Colonic mucosa (tissue), 4 donors: ENCODE results near the gene IRGQ. TPM values are rescaled to one million over a fixed set of nuclear protein-coding genes. Genes with fewer than 3 reads are reported as not detected.
"Not testable (repeated sequence)": the region's sequence is repeated elsewhere in the genome, so short reads cannot be mapped to it uniquely, and the experiment has no call there.

ENCODE experiments used
- DNase-seq: peaks from one replicate; pipeline ENCODE4 v3.0.0-alpha.2; 2020
- H3K27ac ChIP-seq: fragments of 200-600 bp; one replicate; pipeline ENCODE4 v1.8.0; 2021
- H3K27me3 ChIP-seq: fragments of 200-600 bp; one replicate; pipeline ENCODE4 v1.8.0; 2021
- H3K36me3 ChIP-seq: fragments of 200-600 bp; one replicate; pipeline ENCODE4 v1.8.0; 2021
- H3K4me1 ChIP-seq: fragments of 200-600 bp; one replicate; pipeline ENCODE4 v1.8.0; 2021; ENCODE audit warnings: mild to moderate bottlenecking
- H3K4me3 ChIP-seq: fragments of 200-600 bp; one replicate; pipeline ENCODE4 v1.8.0; 2021
- H3K9ac ChIP-seq, 2 donors: one replicate each; pipeline ENCODE4 v1.7.0; 2013; ENCODE audit warnings: control low read depth in 2 of 2, low read depth in 2 of 2, low read length in 2 of 2
- H3K9me3 ChIP-seq: fragments of 200-600 bp; one replicate; pipeline ENCODE4 v1.8.0; 2021
- intact Hi-C: fragments of 100-400 bp; cut with DNase I; formaldehyde crosslinking; loops from one replicate; pipeline ENCODE4 v1.14.1; 2022
- total RNA-seq, 2 donors: library from RNA; stranded (reverse); fragmentation: NEBNext Ultra II Directional in 1 of 2; extraction: Animal tissue kit (Norgen Biotek cat#: 25700) in 1 of 2; gene quantifications; one replicate each; pipeline ENCODE4 v1.2.1, GENCODE V29; 2021
- TF ChIP-seq, protein P1 (sequence below): fragments of 200-600 bp; IDR thresholded peaks from one replicate; pipeline ENCODE4 v1.8.0; 2022; ENCODE audit warnings: antibody characterized with exemption, mild to moderate bottlenecking
- donor health status: healthy.
- donor health status: DM: no; HTN: no; CAD: no.
- donor health status: DM: no; HTN: no; CAD: no.

IRGQ gene
- total RNA-seq, 2 donors from 2014 or later, result 19.9 to 24.6 TPM

DNA sequence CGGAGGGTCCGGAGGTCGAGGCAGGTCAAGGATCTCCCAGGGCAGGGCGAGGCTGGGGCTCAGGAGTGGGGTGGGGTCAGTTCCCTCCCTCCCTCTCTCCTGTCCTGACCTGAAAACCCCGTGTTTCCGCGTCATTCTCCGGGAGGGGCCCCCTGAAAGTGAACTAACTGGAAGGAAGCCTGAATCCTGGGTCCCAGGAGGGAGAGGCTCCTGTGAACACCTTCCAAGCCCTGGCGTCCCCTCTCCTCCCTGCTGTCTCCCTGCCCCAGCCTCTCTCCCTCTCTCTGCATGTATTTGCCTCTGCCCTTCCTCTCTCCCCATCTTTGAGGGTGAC lies 44.5 kb upstream of the IRGQ start:
- H3K36me3 ChIP-seq, result no peaks in the 10 kb centered on the region
- H3K4me1 ChIP-seq, result no peaks in the 10 kb centered on the region
- no peak overlapping the region for H3K27ac ChIP-seq
- no peak for DNase-seq
- no peaks in the 10 kb centered on the region for H3K27me3 ChIP-seq
- peak overlapping the region in 1 of 2 donors; percentile 28 for H3K9ac ChIP-seq
- TF ChIP-seq, protein P1, sequence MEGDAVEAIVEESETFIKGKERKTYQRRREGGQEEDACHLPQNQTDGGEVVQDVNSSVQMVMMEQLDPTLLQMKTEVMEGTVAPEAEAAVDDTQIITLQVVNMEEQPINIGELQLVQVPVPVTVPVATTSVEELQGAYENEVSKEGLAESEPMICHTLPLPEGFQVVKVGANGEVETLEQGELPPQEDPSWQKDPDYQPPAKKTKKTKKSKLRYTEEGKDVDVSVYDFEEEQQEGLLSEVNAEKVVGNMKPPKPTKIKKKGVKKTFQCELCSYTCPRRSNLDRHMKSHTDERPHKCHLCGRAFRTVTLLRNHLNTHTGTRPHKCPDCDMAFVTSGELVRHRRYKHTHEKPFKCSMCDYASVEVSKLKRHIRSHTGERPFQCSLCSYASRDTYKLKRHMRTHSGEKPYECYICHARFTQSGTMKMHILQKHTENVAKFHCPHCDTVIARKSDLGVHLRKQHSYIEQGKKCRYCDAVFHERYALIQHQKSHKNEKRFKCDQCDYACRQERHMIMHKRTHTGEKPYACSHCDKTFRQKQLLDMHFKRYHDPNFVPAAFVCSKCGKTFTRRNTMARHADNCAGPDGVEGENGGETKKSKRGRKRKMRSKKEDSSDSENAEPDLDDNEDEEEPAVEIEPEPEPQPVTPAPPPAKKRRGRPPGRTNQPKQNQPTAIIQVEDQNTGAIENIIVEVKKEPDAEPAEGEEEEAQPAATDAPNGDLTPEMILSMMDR, result no peak
- intact Hi-C loops, result no loop called here
- H3K9me3 ChIP-seq, result no peaks in the 10 kb centered on the region
- H3K4me3 ChIP-seq, result peak overlapping the region; percentile 32

DNA sequence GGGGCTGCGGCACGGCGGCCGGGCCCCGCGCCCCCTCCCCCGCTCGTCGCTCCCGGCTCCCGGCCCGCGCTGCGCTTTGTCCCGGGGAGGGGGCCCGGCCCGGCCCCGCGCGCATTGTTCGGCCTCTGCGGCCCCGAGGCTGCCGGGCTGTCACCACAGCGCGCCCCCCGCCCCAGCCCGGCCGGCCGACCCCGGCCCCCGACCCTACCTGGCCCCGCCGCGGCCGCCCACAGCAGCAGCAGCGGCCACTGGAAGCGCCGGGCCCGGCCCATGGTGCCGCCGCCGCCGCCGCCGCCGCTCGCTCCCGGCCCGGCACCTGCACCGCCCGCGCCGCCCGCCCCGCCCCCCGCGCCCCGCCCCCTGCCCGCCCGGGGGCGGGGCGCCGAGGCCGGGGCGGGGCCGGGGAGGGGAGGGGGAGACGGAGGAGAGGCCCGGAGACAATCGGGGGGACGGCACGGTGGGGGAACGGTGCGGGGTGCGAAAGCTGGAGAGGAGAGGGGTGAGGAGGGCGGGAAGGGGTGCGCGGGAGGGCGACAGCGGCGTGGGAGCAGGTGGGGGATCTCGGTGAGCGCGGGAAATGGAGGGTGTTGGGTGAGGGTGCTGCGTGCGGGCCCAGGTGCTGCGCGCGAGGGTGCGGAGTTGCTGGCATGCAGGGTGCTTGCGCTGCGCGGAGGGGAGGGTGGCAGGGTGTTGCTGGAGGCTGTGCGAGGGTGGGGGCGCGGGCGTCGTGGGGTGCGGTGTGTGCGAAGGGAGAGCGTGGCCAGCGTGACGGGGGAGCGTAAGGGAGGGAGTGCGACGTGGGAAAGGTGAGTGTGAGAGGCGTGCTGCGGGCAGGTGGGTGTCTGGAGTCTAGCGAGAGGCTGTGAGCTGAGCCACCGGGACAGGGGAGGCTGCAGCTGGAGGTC lies 43.8 kb upstream of the IRGQ start, which contains the start of gene CADM4:
TSS of gene CADM4 (minus strand) at position 332 of the 905 bp plus-strand sequence. CDS start at position 272, 60 bp downstream.
- no peaks in the 10 kb centered on the region for H3K27me3 ChIP-seq
- intact Hi-C loops, result no loop called here
- H3K9ac ChIP-seq, result peak within 1 kb of the TSS; percentile 12 to 43
- H3K9me3 ChIP-seq, result no peaks in the 10 kb centered on the region
- no peaks in the 10 kb centered on the region for H3K36me3 ChIP-seq
- no peak within 1 kb of the TSS for H3K27ac ChIP-seq
- peak; percentile 45 for DNase-seq
- TF ChIP-seq, protein P1, result no peak
- no peaks in the 10 kb centered on the region for H3K4me1 ChIP-seq
- peak within 1 kb of the TSS; percentile 32 for H3K4me3 ChIP-seq

DNA sequence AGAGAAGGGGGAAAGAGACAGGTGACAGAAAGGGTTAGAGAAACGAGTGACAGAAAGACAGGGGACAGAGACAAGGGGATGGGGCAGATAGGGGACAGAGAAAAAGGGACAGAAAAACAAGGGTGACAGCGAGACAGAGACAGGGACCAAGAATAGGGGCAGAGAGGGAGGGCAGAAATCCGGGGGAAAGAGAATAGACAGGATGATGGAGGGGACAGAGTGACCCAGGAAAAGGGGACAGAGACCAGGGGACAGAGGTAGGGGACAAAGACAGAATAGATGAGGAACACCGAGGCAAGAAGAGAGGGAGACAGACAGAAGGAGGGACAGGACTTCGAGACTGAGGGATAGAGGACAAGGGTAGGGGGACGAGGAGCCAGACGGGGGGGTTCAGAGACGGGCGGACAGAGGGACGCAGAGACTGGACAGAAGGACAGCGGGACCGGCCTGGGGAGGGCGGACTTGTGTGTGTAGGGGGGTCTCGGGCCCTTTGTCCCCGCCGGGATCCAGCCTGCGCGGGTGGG lies 43.1 kb upstream of the IRGQ start:
- DNase-seq, result no peak
- TF ChIP-seq, protein P1, result no peak
- no peaks in the 10 kb centered on the region for H3K36me3 ChIP-seq
- no peaks in the 10 kb centered on the region for H3K27me3 ChIP-seq
- H3K9me3 ChIP-seq, result no peaks in the 10 kb centered on the region
- no peaks in the 10 kb centered on the region for H3K4me1 ChIP-seq
- intact Hi-C loops, result no loop called here
- H3K9ac ChIP-seq, result peak overlapping the region in 1 of 2 donors; percentile 43
- no peak overlapping the region for H3K4me3 ChIP-seq
- no peak overlapping the region for H3K27ac ChIP-seq

DNA sequence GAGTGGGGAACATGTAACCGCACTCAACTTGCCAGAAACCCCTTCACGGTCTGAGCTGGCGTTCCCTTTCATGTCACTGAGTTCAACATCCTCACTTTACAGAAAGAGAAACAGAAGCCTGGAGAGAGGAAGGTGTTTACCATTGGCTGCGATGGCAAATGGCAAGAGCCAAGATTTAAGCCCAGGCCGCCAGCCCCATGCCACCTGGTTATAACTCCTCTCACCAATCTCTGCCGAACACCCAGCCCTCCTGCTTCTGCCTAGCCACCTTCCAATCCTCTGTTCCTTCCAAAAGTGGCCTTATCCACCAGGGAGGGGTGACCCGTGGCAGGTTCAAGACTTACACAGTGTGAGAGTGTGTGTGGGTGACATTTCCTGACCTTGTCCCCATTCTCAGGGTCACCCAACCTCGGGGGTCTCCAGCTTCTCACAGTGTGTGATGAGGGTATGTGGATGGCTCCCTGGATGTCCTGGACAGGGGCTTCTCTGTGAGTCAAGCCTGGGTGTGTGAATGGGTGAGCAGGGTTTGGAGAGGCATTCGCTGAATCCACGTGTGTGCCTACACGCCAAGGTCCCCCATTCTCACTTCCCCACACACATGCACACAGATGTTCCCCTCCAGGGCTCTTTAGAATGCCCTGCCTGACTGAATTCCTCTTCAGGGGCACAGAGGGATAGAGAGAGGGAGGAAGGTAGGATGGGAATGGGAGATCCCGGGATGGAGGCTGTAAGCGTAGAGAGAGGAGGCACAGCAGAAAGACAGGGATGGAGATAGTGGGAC lies 42.5 kb upstream of the IRGQ start:
- intact Hi-C loops, result no loop called here
- H3K27me3 ChIP-seq, result no peaks in the 10 kb centered on the region
- DNase-seq, result no peak
- no peaks in the 10 kb centered on the region for H3K36me3 ChIP-seq
- H3K4me1 ChIP-seq, result no peaks in the 10 kb centered on the region
- no peak overlapping the region for H3K4me3 ChIP-seq
- H3K27ac ChIP-seq, result no peak overlapping the region
- H3K9me3 ChIP-seq, result no peaks in the 10 kb centered on the region
- peak overlapping the region in 1 of 2 donors; percentile 12 for H3K9ac ChIP-seq
- TF ChIP-seq, protein P1, result no peak

DNA sequence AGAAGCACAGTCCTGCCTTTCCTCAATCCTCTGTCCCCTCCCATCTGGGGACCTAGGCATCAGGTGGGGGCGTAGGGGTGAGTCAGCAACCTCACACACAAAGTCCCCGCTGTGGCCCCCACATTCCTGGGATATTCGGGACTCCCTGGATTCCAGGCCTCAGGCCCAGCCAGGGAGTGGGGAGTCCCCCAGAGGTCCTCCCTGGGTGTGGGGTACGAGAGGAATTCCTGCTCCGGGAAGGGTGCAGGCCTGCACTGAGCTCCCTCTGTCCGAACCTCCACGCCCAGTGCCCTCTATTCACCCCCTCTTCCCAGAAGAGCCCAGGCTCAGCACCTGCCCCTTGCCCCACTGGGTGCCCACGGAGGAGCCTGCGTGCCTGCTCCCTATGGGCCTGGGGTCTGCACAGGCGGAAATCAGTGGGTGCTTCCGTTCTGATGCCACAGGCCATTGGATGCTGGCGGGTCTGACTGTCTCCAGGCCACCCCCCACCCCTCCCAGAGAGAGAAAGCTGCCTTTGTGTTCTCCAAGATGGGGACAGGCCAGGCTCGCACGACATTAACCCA lies 40.3 kb upstream of the IRGQ start:
- Histone ChIP-seq H3K4me3 (no peak overlapping the region), H3K9me3 (no peaks in the 10 kb centered on the region), H3K27ac (no peak overlapping the region), H3K9ac (peak overlapping the region in 1 of 2 donors; percentile 2), H3K27me3 (no peaks in the 10 kb centered on the region), H3K4me1 (no peaks in the 10 kb centered on the region), H3K36me3 (no peaks in the 10 kb centered on the region)
- TF ChIP-seq, protein P1, result no peak
- no peak for DNase-seq
- intact Hi-C loops, result no loop called here

DNA sequence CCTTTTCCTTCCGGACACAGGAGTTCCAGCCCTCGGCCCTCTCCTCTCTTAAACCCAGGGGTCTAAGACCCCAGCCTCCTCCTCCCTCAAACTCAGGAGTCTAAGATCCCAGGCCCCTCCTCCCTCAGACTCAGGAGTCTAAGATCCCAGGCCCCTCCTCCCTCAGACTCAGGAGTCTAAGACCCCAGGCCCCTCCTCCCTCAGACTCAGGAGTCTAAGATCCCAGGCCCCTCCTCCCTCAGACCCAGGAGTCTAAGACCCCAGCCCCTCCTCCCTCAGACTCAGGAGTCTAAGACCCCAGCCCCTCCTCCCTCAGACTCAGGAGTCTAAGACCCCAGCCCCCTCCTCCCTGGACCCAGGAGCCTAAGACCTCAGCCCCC lies 39.6 kb upstream of the IRGQ start:
- DNase-seq, H3K4me1 ChIP-seq, H3K36me3 ChIP-seq, H3K27ac ChIP-seq, H3K9ac ChIP-seq, H3K4me3 ChIP-seq, H3K27me3 ChIP-seq, intact Hi-C loops, H3K9me3 ChIP-seq: not testable (repeated sequence)
